H1 (cell line): ENCODE measurements around the gene CAPN2. TPM values are rescaled to one million over a fixed set of nuclear protein-coding genes. Genes with fewer than 3 reads are reported as not detected.

Experiments
- CHD2 ChIP-seq: IDR thresholded peaks from 2 replicates; pipeline ENCODE4 v1.6.1; 2012; ENCODE audit warnings: low read length, improper control_type of control experiment
- CTBP2 ChIP-seq: IDR thresholded peaks from 2 replicates; pipeline ENCODE4 v1.7.0; 2011; ENCODE audit warnings: borderline replicate concordance, mild to moderate bottlenecking, moderate library complexity, mixed read lengths, low read length; ENCODE audit not compliant: insufficient read depth, insufficient read length
- GTF2F1 ChIP-seq: IDR thresholded peaks from 2 replicates; pipeline ENCODE4 v1.6.1; 2012; ENCODE audit warnings: low read depth, low read length, improper control_type of control experiment, borderline replicate concordance
- RBBP5 ChIP-seq: IDR thresholded peaks from 2 replicates; pipeline ENCODE4 v1.7.1; 2012; ENCODE audit warnings: low read depth, mild to moderate bottlenecking, inconsistent platforms, low read length, moderate library complexity, borderline replicate concordance
- SIX5 ChIP-seq: IDR thresholded peaks from 2 replicates; pipeline ENCODE4 v1.6.1; 2011; ENCODE audit warnings: mild to moderate bottlenecking, low read depth, low read length
- TAF7 ChIP-seq: optimal IDR thresholded peaks from 2 replicates; pipeline ENCODE3; 2011; ENCODE audit warnings: low read depth, mild to moderate bottlenecking, inconsistent platforms, low read length, moderate library complexity, borderline replicate concordance
- YY1 ChIP-seq: IDR thresholded peaks from 2 replicates; pipeline ENCODE4 v1.6.1; 2011; ENCODE audit warnings: low read depth, mild to moderate bottlenecking, low read length
- polyA plus RNA-seq, 7 experiments: library from polyadenylated mRNA; depleted of rRNA in 3 of 7; stranded (reverse) in 5 of 7; unstranded in 2 of 7; fragments of >200 nt in 5 of 7; fragments of 200-250 nt in 2 of 7; gene quantifications; 1 replicate in 5 of 7; 2 replicates in 1 of 7; 4 replicates in 1 of 7; pipeline versions ENCODE4 v1.2.1 to v1.2.3, GENCODE V29; 2011 to 2013; ENCODE audit warnings: missing spikeins in 2 of 7, mixed read lengths in 2 of 7
- total RNA-seq: library from RNA; stranded (reverse); fragmentation: NEBNext Ultra II Directional; extraction: Animal tissue kit (Norgen Biotek cat#: 25700); gene quantifications from 2 replicates; pipeline ENCODE4 v1.2.1, GENCODE V29; 2021
- TF ChIP-seq, protein P1 (sequence below): IDR thresholded peaks from 2 replicates; pipeline ENCODE4 v1.6.1; 2011; ENCODE audit warnings: low read depth, mild to moderate bottlenecking, low read length; ENCODE audit not compliant: insufficient read depth

CAPN2 gene
- total and polyA plus RNA-seq, 2 of the 8 experiments (the other 6 are each of a cell fraction or from before 2014, with no cell fraction given), result 9.2 to 10.3 TPM

GRCh38 chr1:223709598-223709997 is 2.7 kb upstream of the CAPN2 start (continued):
- TF ChIP-seq GTF2F1, result no peak
- no peak for TF ChIP-seq SIX5
- no peak for TF ChIP-seq YY1
- TF ChIP-seq RBBP5, result no peak
- TF ChIP-seq CTBP2, result no peak
- no peak for TF ChIP-seq TAF7
- TF ChIP-seq CHD2, result no peak
- TF ChIP-seq, protein P1, sequence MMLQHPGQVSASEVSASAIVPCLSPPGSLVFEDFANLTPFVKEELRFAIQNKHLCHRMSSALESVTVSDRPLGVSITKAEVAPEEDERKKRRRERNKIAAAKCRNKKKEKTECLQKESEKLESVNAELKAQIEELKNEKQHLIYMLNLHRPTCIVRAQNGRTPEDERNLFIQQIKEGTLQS, result no peak
- TF ChIP-seq, all 59 proteins: peak for 0
